ENCODE results near the gene C5orf58. TPM values are rescaled to one million over a fixed set of nuclear protein-coding genes. Genes with fewer than 3 reads are reported as not detected.

The C5orf58 gene
- total RNA-seq, 1 donor, result not detected

- no peaks in the 10 kb centered on the region for H3K4me1 ChIP-seq (ENCODE audit: insufficient read depth, low read length)
- no peaks in the 10 kb centered on the region for H3K79me2 ChIP-seq (ENCODE audit: insufficient read depth, low read length)
- no peak overlapping the region for H2AFZ ChIP-seq (ENCODE audit: low read length)
- H4K20me1 ChIP-seq (ENCODE audit: insufficient read depth, low read length), result no peaks in the 10 kb centered on the region
- H3K4me3 ChIP-seq (ENCODE audit: insufficient read depth, low read length), result no peak overlapping the region
- TF ChIP-seq, protein P1, sequence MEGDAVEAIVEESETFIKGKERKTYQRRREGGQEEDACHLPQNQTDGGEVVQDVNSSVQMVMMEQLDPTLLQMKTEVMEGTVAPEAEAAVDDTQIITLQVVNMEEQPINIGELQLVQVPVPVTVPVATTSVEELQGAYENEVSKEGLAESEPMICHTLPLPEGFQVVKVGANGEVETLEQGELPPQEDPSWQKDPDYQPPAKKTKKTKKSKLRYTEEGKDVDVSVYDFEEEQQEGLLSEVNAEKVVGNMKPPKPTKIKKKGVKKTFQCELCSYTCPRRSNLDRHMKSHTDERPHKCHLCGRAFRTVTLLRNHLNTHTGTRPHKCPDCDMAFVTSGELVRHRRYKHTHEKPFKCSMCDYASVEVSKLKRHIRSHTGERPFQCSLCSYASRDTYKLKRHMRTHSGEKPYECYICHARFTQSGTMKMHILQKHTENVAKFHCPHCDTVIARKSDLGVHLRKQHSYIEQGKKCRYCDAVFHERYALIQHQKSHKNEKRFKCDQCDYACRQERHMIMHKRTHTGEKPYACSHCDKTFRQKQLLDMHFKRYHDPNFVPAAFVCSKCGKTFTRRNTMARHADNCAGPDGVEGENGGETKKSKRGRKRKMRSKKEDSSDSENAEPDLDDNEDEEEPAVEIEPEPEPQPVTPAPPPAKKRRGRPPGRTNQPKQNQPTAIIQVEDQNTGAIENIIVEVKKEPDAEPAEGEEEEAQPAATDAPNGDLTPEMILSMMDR (IDR thresholded peaks at IDR 0.05; ENCODE audit: extremely low read depth, low read depth, low read length), result no peak
- peaks cover 19% of the 10 kb centered on the region for H3K27me3 ChIP-seq (ENCODE audit: insufficient read depth, low read length)
- no peaks in the 10 kb centered on the region for H3K9me3 ChIP-seq (ENCODE audit: low read depth, low read length)
- no peak overlapping the region for H3K4me2 ChIP-seq (ENCODE audit: insufficient read depth, low read length)
- no peak overlapping the region for H3K27ac ChIP-seq (ENCODE audit: low read depth, low read length)
- DNase-seq (ENCODE audit: insufficient read length, low spot score, missing footprints), result no peak
- no peaks in the 10 kb centered on the region for H3K36me3 ChIP-seq (ENCODE audit: insufficient read depth, low read length)
Measured at GRCh38 chr5:170270293-170271069, 37.7 kb downstream of the C5orf58 start.

- H3K27me3 ChIP-seq (ENCODE audit: insufficient read depth, low read length), result no peaks in the 10 kb centered on the region
- no peak overlapping the region for H3K4me2 ChIP-seq (ENCODE audit: insufficient read depth, low read length)
- no peaks in the 10 kb centered on the region for H4K20me1 ChIP-seq (ENCODE audit: insufficient read depth, low read length)
- no peaks in the 10 kb centered on the region for H3K36me3 ChIP-seq (ENCODE audit: insufficient read depth, low read length)
- H2AFZ ChIP-seq (ENCODE audit: low read length), result no peak overlapping the region
- H3K9me3 ChIP-seq (ENCODE audit: low read depth, low read length), result no peaks in the 10 kb centered on the region
- no peaks in the 10 kb centered on the region for H3K4me1 ChIP-seq (ENCODE audit: insufficient read depth, low read length)
- no peak overlapping the region for H3K27ac ChIP-seq (ENCODE audit: low read depth, low read length)
- no peaks in the 10 kb centered on the region for H3K79me2 ChIP-seq (ENCODE audit: insufficient read depth, low read length)
- DNase-seq (ENCODE audit: insufficient read length, low spot score, missing footprints), result no peak
- H3K4me3 ChIP-seq (ENCODE audit: insufficient read depth, low read length), result no peak overlapping the region
- TF ChIP-seq, protein P1 (IDR thresholded peaks at IDR 0.05; ENCODE audit: extremely low read depth, low read depth, low read length), result peak; percentile 21
Measured at GRCh38 chr5:170273968-170274710, 41.4 kb downstream of the C5orf58 start.

DNA sequence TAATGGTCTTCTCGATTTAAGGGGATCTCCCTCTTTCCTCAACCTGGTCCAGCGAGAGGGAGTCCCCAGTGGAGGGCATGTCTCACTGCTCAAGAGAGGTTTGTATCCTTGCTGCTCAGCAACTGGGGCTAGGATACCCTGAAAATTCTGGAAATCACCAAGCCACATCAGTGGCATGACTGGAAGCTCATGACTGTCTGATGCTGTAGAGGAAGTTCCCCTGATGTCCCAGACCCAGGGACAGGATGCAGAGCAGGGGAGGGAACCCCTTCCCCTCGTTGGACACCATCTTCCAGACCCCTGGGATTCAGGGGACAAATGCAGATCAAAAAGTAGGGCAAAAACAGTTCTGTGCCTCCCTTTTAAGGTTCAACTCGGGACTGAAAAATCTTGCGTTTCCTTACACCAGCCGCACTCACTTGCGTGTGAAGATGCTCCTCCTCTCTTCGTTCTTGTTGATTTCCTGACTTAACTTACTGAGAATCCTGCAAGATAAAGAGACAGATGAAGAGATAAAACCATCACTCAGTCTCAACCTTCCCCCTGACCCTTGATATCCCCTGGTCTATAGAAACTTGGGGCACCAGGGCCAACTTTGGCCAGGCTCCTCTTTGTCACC lies 42.7 kb downstream of the C5orf58 start:
- H3K4me1 ChIP-seq (ENCODE audit: insufficient read depth, low read length), result no peaks in the 10 kb centered on the region
- H3K79me2 ChIP-seq (ENCODE audit: insufficient read depth, low read length), result no peaks in the 10 kb centered on the region
- H3K36me3 ChIP-seq (ENCODE audit: insufficient read depth, low read length), result no peaks in the 10 kb centered on the region
- H3K4me2 ChIP-seq (ENCODE audit: insufficient read depth, low read length), result no peak overlapping the region
- H3K27ac ChIP-seq (ENCODE audit: low read depth, low read length), result no peak overlapping the region
- H3K9me3 ChIP-seq (ENCODE audit: low read depth, low read length), result no peaks in the 10 kb centered on the region
- no peaks in the 10 kb centered on the region for H4K20me1 ChIP-seq (ENCODE audit: insufficient read depth, low read length)
- no peak overlapping the region for H3K4me3 ChIP-seq (ENCODE audit: insufficient read depth, low read length)
- no peak for DNase-seq (ENCODE audit: insufficient read length, low spot score, missing footprints)
- no peaks in the 10 kb centered on the region for H3K27me3 ChIP-seq (ENCODE audit: insufficient read depth, low read length)
- TF ChIP-seq, protein P1 (IDR thresholded peaks at IDR 0.05; ENCODE audit: extremely low read depth, low read depth, low read length), result no peak
- H2AFZ ChIP-seq (ENCODE audit: low read length), result no peak overlapping the region

GRCh38 chr5:170276140-170276539 lies 43.4 kb downstream of the C5orf58 start:
- Histone ChIP-seq H3K4me1 (ENCODE audit: insufficient read depth, low read length) (no peaks in the 10 kb centered on the region), H4K20me1 (ENCODE audit: insufficient read depth, low read length) (no peaks in the 10 kb centered on the region), H3K27me3 (ENCODE audit: insufficient read depth, low read length) (no peaks in the 10 kb centered on the region), H3K36me3 (ENCODE audit: insufficient read depth, low read length) (no peaks in the 10 kb centered on the region), H3K79me2 (ENCODE audit: insufficient read depth, low read length) (no peaks in the 10 kb centered on the region), H3K27ac (ENCODE audit: low read depth, low read length) (no peak overlapping the region), H3K4me3 (ENCODE audit: insufficient read depth, low read length) (no peak overlapping the region), H2AFZ (ENCODE audit: low read length) (no peak overlapping the region), H3K9me3 (ENCODE audit: low read depth, low read length) (no peaks in the 10 kb centered on the region), H3K4me2 (ENCODE audit: insufficient read depth, low read length) (no peak overlapping the region)
- TF ChIP-seq, protein P1 (IDR thresholded peaks at IDR 0.05; ENCODE audit: extremely low read depth, low read depth, low read length), result no peak
- no peak for DNase-seq (ENCODE audit: insufficient read length, low spot score, missing footprints)
